Stomach (tissue), 4 donors: ENCODE data around the gene WIPF1.

Source experiments
- EP300 ChIP-seq: sonication (generic); formaldehyde crosslinking; IDR thresholded peaks from one replicate; pipeline ENCODE4 v1.6.1; 2017; ENCODE audit warnings: antibody characterized with exemption
- POLR2A ChIP-seq, 4 donors: fragments of 450-650 bp; IDR thresholded peaks; one replicate each; pipeline ENCODE4 v1.6.1; 2016; ENCODE audit warnings: antibody characterized with exemption in 4 of 4, control low read depth in 2 of 4, mild to moderate bottlenecking in 1 of 4, moderate library complexity in 1 of 4
- POLR2AphosphoS5 ChIP-seq, 3 donors: sonication (generic); formaldehyde crosslinking; IDR thresholded peaks; one replicate each; pipeline ENCODE4 v1.6.1; 2016; ENCODE audit warnings: antibody characterized with exemption in 3 of 3
- TF ChIP-seq, protein P1 (sequence below), 7 experiments: fragments of 450-650 bp in 4 of 7; fragments of 200-600 bp in 3 of 7; sonication (generic) in 3 of 7; IDR thresholded peaks; one replicate each; pipeline ENCODE4 v1.5.1; 2016 to 2019; ENCODE audit warnings: antibody characterized with exemption in 7 of 7, control low read depth in 2 of 7, mild to moderate bottlenecking in 1 of 7

DNA sequence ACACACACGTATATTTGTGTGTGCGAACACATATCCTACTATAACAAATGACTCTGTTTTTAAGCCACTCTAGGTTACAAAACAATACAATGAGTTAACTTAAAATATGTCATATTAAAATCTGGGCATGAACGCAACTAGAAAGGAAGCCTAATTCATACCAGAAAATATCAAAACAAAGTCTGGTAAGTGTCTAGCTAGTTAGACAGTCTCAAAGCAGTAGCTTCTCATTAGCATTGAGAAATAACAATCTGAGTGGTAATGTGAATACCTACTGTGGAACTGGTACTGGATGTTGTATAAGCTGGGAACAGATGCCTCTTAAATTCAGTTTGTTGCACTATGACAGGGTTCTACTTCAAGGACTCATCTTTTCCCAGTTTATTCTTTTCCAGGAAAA lies 32.5 kb upstream of the WIPF1 start:
- no peak for TF ChIP-seq POLR2AphosphoS5 (IDR thresholded peaks at IDR 0.05)
- TF ChIP-seq, protein P1, sequence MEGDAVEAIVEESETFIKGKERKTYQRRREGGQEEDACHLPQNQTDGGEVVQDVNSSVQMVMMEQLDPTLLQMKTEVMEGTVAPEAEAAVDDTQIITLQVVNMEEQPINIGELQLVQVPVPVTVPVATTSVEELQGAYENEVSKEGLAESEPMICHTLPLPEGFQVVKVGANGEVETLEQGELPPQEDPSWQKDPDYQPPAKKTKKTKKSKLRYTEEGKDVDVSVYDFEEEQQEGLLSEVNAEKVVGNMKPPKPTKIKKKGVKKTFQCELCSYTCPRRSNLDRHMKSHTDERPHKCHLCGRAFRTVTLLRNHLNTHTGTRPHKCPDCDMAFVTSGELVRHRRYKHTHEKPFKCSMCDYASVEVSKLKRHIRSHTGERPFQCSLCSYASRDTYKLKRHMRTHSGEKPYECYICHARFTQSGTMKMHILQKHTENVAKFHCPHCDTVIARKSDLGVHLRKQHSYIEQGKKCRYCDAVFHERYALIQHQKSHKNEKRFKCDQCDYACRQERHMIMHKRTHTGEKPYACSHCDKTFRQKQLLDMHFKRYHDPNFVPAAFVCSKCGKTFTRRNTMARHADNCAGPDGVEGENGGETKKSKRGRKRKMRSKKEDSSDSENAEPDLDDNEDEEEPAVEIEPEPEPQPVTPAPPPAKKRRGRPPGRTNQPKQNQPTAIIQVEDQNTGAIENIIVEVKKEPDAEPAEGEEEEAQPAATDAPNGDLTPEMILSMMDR (IDR thresholded peaks at IDR 0.05) = no peak
- no peak for TF ChIP-seq POLR2A (IDR thresholded peaks at IDR 0.05)
- TF ChIP-seq EP300 = no peak
